ENCODE results near the gene BMP6.

BMP6 gene

DNA sequence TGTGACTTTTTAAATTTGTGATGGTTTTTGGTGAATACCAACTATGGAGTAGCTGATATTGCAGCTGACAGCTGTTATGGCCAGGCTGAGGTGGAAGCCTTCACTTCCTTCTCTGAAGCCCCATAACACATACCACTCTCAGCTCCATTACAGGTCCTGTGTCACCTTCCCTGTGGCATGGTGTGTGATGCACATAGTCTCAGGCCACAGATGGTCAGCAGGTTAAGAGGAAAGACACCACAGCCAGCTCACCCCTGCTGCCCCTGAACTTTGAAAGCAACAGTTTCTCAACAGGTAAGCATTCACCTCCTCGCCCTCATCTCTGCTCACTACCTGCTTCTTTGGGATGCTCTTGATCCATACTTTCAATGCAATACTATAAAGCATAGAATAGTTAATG, 177.0 kb downstream of the BMP6 start:
- Histone ChIP-seq H3K4me1 (ENCODE audit: low read length) (peaks cover 78% of the 10 kb centered on the region), H3K9me3 (replicated peaks; ENCODE audit: insufficient read depth, low read length) (no peaks in the 10 kb centered on the region), H3K9ac (ENCODE audit: low read length) (peak overlapping the region; percentile 100), H3K4me2 (ENCODE audit: low read depth, low read length) (peak overlapping the region; percentile 100), H3K27me3 (replicated peaks; ENCODE audit: insufficient read depth, low read length) (no peaks in the 10 kb centered on the region), H3K9me2 (replicated peaks; ENCODE audit: insufficient read depth, low read length) (no peaks in the 10 kb centered on the region), H3K79me2 (ENCODE audit: low read length) (peaks cover 97% of the 10 kb centered on the region), H3K36me3 (replicated peaks; ENCODE audit: insufficient read depth, low read length) (peaks cover 52% of the 10 kb centered on the region), H3K27ac (ENCODE audit: low read length) (peak overlapping the region; percentile 100), H4K20me1 (ENCODE audit: insufficient read depth, low read length) (no peaks in the 10 kb centered on the region), H3K4me3 (ENCODE audit: low read length) (peak overlapping the region; percentile 94), H2AFZ (ENCODE audit: low read length) (no peak overlapping the region), H3F3A (ENCODE audit: insufficient read depth, low read length) (peaks cover 100% of the 10 kb centered on the region)
- peak; percentile 57 for DNase-seq
- TF ChIP-seq EZH2phosphoT487 (IDR thresholded peaks at IDR 0.05; ENCODE audit: low read length): no peak
- no peak for TF ChIP-seq EZH2 (optimal IDR thresholded peaks at IDR 0.05; ENCODE audit: low read depth, low read length)
- TF ChIP-seq CTCF (IDR thresholded peaks at IDR 0.05; ENCODE audit: low read length): no peak

DNA sequence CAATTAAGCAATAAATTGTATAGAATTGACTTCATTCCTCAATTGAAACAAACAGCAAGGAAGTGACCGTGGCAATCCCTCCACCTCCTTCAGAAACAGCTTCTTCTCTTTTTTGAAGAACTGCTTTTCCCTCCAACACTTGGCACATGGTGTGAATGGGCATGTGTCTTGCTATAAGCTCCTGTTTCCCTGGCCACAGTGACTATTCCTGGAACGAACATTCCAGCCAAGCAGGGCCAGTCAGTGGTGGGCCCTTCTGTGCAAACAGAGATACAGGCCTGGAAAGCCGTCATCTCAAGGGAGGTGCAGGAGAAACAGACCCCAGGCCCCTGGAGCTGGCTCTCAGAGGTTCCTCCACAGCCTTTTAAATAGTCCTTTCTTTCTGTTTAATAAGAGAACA, 177.8 kb downstream of the BMP6 start:
- Histone ChIP-seq H3K4me1 (ENCODE audit: low read length) (peaks cover 70% of the 10 kb centered on the region), H3K9me2 (replicated peaks; ENCODE audit: insufficient read depth, low read length) (no peaks in the 10 kb centered on the region), H3K4me3 (ENCODE audit: low read length) (peak overlapping the region; percentile 94), H3K9ac (ENCODE audit: low read length) (peak overlapping the region; percentile 100), H3F3A (ENCODE audit: insufficient read depth, low read length) (peaks cover 100% of the 10 kb centered on the region), H3K27ac (ENCODE audit: low read length) (peak overlapping the region; percentile 100), H4K20me1 (ENCODE audit: insufficient read depth, low read length) (no peaks in the 10 kb centered on the region), H3K36me3 (replicated peaks; ENCODE audit: insufficient read depth, low read length) (peaks cover 58% of the 10 kb centered on the region), H3K79me2 (ENCODE audit: low read length) (peaks cover 100% of the 10 kb centered on the region), H3K27me3 (replicated peaks; ENCODE audit: insufficient read depth, low read length) (no peaks in the 10 kb centered on the region), H3K4me2 (ENCODE audit: low read depth, low read length) (peak overlapping the region; percentile 100), H3K9me3 (replicated peaks; ENCODE audit: insufficient read depth, low read length) (no peaks in the 10 kb centered on the region), H2AFZ (ENCODE audit: low read length) (no peak overlapping the region)
- peak; percentile 28 for DNase-seq
- TF ChIP-seq EZH2phosphoT487 (IDR thresholded peaks at IDR 0.05; ENCODE audit: low read length) (no peak), CTCF (IDR thresholded peaks at IDR 0.05; ENCODE audit: low read length) (no peak), EZH2 (optimal IDR thresholded peaks at IDR 0.05; ENCODE audit: low read depth, low read length) (no peak)

- H3K9ac ChIP-seq (ENCODE audit: low read length): peak overlapping the region; percentile 100
- peaks cover 66% of the 10 kb centered on the region for H3K36me3 ChIP-seq (replicated peaks; ENCODE audit: insufficient read depth, low read length)
- peaks cover 100% of the 10 kb centered on the region for H3F3A ChIP-seq (ENCODE audit: insufficient read depth, low read length)
- peak overlapping the region; percentile 100 for H3K27ac ChIP-seq (ENCODE audit: low read length)
- peak overlapping the region; percentile 94 for H3K4me3 ChIP-seq (ENCODE audit: low read length)
- H3K4me2 ChIP-seq (ENCODE audit: low read depth, low read length): peak overlapping the region; percentile 100
- H4K20me1 ChIP-seq (ENCODE audit: insufficient read depth, low read length): no peaks in the 10 kb centered on the region
- no peaks in the 10 kb centered on the region for H3K27me3 ChIP-seq (replicated peaks; ENCODE audit: insufficient read depth, low read length)
- H3K4me1 ChIP-seq (ENCODE audit: low read length): peaks cover 60% of the 10 kb centered on the region
- no peak overlapping the region for H2AFZ ChIP-seq (ENCODE audit: low read length)
- peak; percentile 40 for DNase-seq
- H3K9me2 ChIP-seq (replicated peaks; ENCODE audit: insufficient read depth, low read length): no peaks in the 10 kb centered on the region
- H3K79me2 ChIP-seq (ENCODE audit: low read length): peaks cover 100% of the 10 kb centered on the region
- TF ChIP-seq CTCF (IDR thresholded peaks at IDR 0.05; ENCODE audit: low read length) (no peak), EZH2 (optimal IDR thresholded peaks at IDR 0.05; ENCODE audit: low read depth, low read length) (no peak), EZH2phosphoT487 (IDR thresholded peaks at IDR 0.05; ENCODE audit: low read length) (no peak)
- H3K9me3 ChIP-seq (replicated peaks; ENCODE audit: insufficient read depth, low read length): no peaks in the 10 kb centered on the region
Measured at GRCh38 chr6:7904654-7905319, 178.9 kb downstream of the BMP6 start.

Data from MM.1S (cell line).